Activated naive CD4-positive, alpha-beta T cell (primary cell): Measurements from ENCODE around the gene DAAM2.

Experiments
- DNase-seq, 4 experiments: peaks; one replicate each; lab custom pipeline; 2025; lab: John Stamatoyannopoulos, UW

The DAAM2 gene

DNA sequence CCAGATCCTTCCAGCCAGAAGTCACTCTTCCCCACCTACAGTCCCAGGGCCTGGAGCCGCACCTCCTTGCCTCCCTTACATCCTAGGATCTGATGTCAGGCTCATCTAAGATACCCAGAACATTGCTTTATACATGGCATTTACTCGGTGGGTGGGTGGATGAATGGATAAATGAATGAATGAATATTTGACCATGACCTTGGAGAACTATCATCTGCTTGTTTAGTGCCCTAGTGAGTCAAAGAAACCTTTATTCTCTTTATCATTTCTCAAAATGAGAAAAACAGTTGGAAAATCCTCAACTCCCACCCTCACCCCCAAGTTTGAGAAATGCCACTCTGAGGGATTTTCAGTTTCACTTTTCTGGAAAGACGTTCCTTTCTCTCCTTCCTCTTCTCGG lies 56.0 kb downstream of the DAAM2 start:
- no peak for DNase-seq

DNA sequence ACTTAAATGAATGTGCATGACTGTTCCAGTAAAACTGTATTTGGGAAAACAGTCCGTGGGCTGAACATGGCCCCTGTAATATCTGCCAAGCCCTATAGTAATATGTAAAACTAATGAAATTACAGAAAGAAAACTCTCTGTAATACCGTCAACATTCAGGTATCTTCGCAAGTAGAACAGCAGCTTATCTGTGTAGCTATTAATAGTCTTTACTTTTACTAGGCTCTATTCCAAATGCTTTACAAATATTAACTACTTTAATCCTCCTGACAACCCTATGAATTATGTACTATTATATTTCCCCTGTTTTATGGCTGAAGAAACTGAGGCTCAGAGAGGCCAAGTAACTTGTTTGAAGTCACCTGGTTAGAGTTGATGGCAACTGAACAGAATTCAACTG lies 57.1 kb downstream of the DAAM2 start:
- no peak for DNase-seq

DNA sequence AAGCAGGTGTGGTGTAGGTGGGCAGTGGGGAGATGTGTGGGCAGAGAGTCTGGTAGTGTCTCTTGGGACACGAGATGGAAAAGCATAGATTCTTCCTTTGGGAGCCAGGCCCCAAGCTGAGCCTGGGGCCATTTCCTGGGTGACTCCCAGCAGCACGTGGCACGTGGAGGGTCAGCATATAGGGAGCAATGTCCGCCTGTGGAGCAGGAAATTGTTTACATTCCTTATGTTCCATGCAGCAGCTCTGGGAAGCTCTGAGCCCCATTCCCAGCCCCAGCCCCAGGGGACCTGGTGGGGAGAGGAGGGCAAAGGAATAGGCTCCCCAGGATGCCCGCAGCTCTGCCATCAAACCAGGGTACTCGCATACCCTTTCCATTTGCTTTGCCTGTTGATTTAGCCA lies 57.6 kb downstream of the DAAM2 start:
- DNase-seq = no peak

GRCh38 chr6:39850736-39851297 lies 58.6 kb downstream of the DAAM2 start:
- DNase-seq = no peak

GRCh38 chr6:39851331-39851730 lies 59.2 kb downstream of the DAAM2 start:
- DNase-seq = no peak

GRCh38 chr6:39852324-39852723 lies 60.1 kb downstream of the DAAM2 start:
- DNase-seq = no peak

- no peak for DNase-seq
Observed at GRCh38 chr6:39853604-39854003, 61.4 kb downstream of the DAAM2 start.

GRCh38 chr6:39855356-39855995 lies 63.3 kb downstream of the DAAM2 start:
- DNase-seq = no peak

DNA sequence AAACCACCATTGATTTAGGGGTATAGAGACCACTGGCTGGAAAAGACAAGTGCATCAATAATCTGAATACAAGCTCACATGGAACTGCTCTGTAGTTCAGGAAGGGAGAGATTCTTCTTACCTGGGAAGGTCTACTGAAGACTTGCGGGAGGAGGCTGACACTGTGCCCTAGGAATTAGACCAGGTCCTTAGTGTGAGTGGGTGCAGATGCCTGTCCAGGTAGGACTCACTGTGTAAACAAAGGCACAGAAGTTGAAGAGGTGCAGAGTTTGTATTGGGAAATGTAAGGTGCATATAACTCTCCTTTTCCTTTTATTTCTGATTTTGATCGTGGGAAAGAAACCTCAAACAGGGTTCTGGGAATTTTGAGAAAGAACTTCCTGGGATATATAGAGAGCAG lies 66.8 kb downstream of the DAAM2 start:
- DNase-seq = no peak

DNA sequence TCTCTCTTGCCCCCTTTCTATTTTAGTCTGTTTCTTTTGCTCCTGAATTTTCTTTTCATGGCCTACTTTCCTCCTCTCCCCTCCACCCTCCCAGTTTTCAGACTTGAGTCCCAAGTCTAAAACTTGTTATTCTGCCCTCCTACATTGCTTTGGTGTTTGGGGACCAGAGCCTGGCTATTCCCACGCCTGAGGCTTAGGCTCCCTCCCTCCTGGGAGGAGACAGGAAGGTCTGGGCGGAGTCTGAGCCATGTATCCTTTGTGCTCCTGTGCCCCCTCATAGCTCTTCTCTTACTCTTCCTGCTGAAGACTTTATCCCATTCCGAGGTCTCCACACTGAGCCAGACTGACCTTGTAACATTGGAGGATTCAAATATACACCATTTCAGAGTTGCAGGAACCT lies 69.5 kb downstream of the DAAM2 start:
- DNase-seq = no peak

- DNase-seq = peak; percentile 9 to 43 (median 23)
Observed at GRCh38 chr6:39865011-39865888, 73.1 kb downstream of the DAAM2 start.

DNA sequence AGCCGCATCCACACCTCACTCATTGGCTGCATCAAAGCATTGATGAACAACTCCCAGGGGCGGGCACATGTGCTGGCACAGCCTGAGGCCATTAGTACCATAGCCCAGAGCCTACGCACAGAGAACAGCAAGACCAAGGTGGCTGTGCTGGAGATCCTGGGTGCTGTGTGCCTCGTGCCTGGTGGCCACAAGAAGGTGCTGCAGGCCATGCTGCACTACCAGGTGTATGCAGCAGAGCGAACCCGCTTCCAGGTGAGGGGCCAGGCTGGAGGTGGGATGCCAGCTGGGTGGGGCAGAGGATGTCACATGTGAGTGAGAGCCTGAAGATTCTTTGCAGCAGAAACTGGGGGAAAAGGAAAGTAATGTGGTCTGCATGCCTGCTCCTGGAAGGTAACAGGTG lies 75.4 kb downstream of the DAAM2 start:
- no peak for DNase-seq

DNA sequence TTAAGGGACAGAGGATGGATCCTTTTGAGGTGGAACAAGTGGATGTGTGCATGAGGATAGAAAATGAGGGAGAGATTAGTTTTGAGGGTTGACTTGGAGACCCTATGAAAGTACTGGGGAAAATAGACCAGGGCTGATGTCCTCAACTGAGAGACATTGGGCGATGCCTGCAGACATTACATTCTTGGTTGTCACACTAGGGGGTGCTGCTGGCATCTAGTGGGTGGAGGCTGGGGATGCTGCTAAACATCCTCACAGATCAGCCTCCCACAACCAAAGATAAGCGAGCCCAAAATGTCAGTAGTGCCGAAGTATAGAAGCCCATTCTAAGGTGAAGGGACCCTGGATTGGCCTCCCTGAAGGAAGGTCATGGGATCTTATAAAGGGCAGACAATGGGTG lies 78.8 kb downstream of the DAAM2 start:
- no peak for DNase-seq

DNA sequence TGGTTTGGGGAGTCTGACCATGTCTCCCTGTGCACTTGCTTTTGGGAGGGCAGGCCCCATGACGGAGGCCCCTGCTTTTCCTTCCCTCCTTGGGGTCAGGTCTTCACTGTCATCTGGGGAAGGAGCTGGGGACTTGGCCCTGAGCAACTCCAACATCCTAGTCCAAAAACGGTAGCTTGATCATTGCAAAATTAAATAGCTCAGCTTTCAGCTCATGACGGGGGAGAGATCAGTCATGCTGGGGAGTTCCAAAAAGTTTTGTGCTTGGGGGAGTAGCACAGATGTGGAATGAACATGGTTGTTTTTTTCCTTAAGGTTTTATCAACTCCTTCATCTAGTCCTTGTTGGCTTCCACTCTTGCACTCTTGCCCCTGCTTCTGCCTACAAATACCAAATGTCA lies 81.3 kb downstream of the DAAM2 start:
- no peak for DNase-seq

- no peak for DNase-seq
Observed at GRCh38 chr6:39876111-39876510, 83.9 kb downstream of the DAAM2 start.

DNA sequence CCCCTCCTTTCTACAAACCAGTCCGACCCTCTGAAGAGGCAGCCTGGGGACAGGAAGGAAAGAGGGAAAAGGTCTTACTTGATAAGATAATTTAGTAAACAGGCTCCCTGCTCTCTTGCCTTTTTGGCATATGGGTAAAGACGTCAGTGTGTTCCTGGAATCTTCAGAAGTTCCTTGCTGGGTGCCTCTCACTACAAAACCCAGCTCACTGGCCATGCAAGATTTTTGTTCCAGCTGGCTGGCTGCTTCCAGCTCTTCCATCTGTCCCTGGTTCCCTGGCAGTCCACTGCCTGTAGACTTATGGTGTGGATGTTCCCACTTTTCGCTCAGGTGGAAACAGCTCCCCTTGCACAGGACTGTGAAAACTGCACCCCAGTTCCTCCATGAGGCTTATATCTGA lies 84.7 kb downstream of the DAAM2 start:
- DNase-seq = no peak

DNA sequence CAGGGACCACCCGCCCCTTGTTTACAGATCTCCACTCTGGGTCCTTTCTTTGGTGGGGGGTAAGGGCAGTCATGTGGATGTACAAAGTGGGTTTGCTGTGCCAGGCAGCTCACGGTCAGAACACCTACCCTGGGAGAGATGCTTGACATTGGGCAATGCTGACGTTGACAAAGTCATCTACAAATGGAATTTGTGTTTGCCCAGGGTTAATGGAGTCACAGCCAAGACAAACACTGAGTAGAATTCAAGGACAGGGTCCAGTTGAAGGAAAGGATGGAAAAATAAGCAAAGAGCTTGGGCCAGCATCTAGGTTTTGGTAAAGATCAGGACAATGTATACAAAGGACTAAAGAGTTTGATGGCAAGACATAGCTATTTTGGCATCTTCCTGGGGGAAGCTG lies 87.4 kb downstream of the DAAM2 start:
- no peak for DNase-seq

DNA sequence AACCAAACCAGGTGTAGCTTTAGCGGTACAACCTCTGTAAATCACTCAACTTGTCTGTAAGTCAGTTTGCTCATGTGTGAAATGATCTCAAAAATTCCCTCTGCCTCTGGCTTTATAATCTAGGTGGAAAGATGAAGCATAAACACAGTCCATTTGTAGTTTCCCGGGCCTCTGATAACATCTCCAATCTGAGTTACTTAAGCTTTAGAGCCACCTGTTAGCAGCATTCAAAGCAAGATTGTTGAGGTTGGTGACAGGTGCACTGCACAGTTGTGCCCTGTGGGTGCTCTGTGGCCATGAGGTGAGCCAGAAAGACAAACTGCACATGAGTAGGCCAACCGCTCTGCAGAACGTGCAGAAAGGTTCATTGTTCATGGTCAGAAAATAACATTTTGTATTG lies 88.4 kb downstream of the DAAM2 start:
- DNase-seq = no peak

DNA sequence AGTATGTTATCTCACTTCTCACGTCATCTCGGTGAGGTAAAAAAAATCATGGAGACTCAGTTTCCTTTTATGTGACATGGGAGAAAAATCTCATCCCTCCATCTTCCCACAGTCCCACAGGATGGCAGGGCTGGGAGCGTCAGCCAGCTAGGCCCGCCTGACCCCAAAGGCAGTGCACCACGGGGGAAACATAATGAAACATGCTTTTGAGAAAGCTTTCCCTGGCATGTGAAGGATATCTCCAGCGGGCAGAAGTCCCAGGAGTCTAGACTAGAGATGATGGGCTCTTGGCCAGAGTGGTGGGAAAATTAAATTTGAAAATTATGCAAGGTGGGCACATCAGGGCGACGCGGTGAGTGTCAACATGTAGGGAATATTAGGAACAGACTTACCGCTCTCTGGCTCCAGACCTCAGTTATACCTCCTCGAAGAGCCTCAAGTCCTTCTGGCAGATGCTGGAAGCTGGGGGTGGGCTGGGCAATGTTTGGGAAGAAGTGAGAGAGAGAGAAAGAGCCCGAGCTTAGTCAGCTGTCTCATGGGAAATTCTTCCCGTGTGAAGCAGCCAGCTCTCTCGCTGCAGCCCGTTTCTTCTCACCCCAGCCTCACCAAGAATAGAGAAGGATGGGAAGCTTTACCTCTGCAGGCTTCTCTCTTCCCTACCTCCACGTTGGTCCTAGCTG lies 89.8 kb downstream of the DAAM2 start:
- DNase-seq = no peak

GRCh38 chr6:39882531-39882899 lies 90.3 kb downstream of the DAAM2 start:
- no peak for DNase-seq

- DNase-seq = no peak
Observed at GRCh38 chr6:39884696-39885095, 92.5 kb downstream of the DAAM2 start.

DNA sequence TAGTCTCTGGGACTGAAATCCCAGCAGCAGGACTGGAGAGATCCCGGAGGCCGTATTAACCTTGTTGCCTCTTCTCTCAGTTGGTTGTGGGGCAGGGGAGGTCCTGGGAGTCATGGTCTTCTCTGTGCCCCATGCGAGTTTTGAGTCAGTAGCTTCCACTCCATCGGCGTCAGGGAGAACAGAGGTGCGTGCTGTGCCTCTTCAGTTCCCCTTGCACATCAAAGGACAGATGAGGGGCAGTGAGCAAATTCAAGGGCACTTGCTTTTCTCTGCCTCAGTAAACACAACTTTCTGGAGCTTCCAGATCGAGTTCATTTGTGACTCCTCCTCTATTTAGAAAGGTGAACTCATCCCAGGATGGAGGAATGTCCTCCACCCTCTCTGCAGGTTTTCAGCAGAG lies 93.5 kb downstream of the DAAM2 start:
- no peak for DNase-seq

GRCh38 chr6:39886871-39887270 lies 94.7 kb downstream of the DAAM2 start:
- DNase-seq = no peak
